HepG2 (cell line): Measurements from ENCODE around the gene HSF4. TPM values are rescaled to one million over a fixed set of nuclear protein-coding genes. Genes with fewer than 3 reads are reported as not detected.

Experiments
- FOXK1 ChIP-seq: sonication (generic); formaldehyde crosslinking; IDR thresholded peaks from 2 replicates; pipeline ENCODE4 v1.4.0; 2020; ENCODE audit warnings: low read depth, missing genetic modification reagents, borderline replicate concordance
- NKX3-1 ChIP-seq: sonication (generic); formaldehyde crosslinking; IDR thresholded peaks from 2 replicates; pipeline ENCODE4 v1.5.0; 2020; ENCODE audit warnings: missing genetic modification reagents
- PTBP1 ChIP-seq: fragments of 200-400 bp; formaldehyde crosslinking; IDR thresholded peaks from 2 replicates; pipeline ENCODE4 v1.6.1; 2018; ENCODE audit warnings: low read length, low read depth; ENCODE audit not compliant: poor library complexity, severe bottlenecking
- SIX4 ChIP-seq: sonication (generic); formaldehyde crosslinking; IDR thresholded peaks from 2 replicates; pipeline ENCODE4 v1.4.0; 2020; ENCODE audit warnings: missing genetic modification reagents
- ZFP36 ChIP-seq: fragments of 150-350 bp; IDR thresholded peaks from 2 replicates; pipeline ENCODE4 v1.6.1; 2018; ENCODE audit warnings: borderline replicate concordance, low read length, low read depth; ENCODE audit not compliant: partially characterized antibody
- ZFYVE20 ChIP-seq: sonication (generic); formaldehyde crosslinking; IDR thresholded peaks from 2 replicates; pipeline ENCODE4 v1.8.0; 2023; ENCODE audit warnings: low read depth, mild to moderate bottlenecking, moderate library complexity, missing genetic modification reagents, borderline replicate concordance
- ZKSCAN1 ChIP-seq: fragments of 150-350 bp; IDR thresholded peaks from 2 replicates; pipeline ENCODE4 v1.6.1; 2014; ENCODE audit warnings: low read length
- ZZZ3 ChIP-seq: sonication (generic); formaldehyde crosslinking; IDR thresholded peaks from 2 replicates; pipeline ENCODE4 v1.4.0; 2020; ENCODE audit warnings: missing genetic modification reagents, mild to moderate bottlenecking, borderline replicate concordance
- polyA plus RNA-seq, 8 experiments: library from polyadenylated mRNA; depleted of rRNA in 3 of 8; stranded (reverse) in 7 of 8; unstranded in 1 of 8; fragments of >200 nt; fragmentation: Illumina TruSeq in 4 of 8; extraction: Trizol in 4 of 8; gene quantifications; 2 replicates each; pipeline versions ENCODE4 v1.2.1 to v1.2.3, GENCODE V29; 2011 to 2016; ENCODE audit warnings: low read depth in 4 of 8, missing spikeins in 1 of 8, mixed read lengths in 1 of 8; ENCODE audit not compliant: insufficient read depth in 1 of 8
- total RNA-seq, 5 experiments: library from RNA; depleted of rRNA; stranded (reverse); fragments of >200 nt; fragmentation: Illumina TruSeq; extraction: Trizol; gene quantifications; 2 replicates each; pipeline ENCODE4 v1.2.3, GENCODE V29; 2016; ENCODE audit warnings: low read depth in 1 of 5
- TF ChIP-seq, protein P1 (sequence below): sonication (generic); formaldehyde crosslinking; IDR thresholded peaks from 2 replicates; pipeline ENCODE4 v1.5.1; 2020; ENCODE audit warnings: mild to moderate bottlenecking, missing genetic modification reagents
- TF ChIP-seq, protein P2 (sequence below): sonication (generic); formaldehyde crosslinking; IDR thresholded peaks from 2 replicates; pipeline ENCODE4 v1.5.1; 2020; ENCODE audit warnings: mild to moderate bottlenecking, missing genetic modification reagents, moderate library complexity
- TF ChIP-seq, protein P3 (sequence below): IDR thresholded peaks from 2 replicates; pipeline ENCODE4 v1.6.1; 2016; ENCODE audit warnings: low read depth, control low read depth
- TF ChIP-seq, protein P4 (sequence below): sonication (generic); formaldehyde crosslinking; IDR thresholded peaks from 2 replicates; pipeline ENCODE4 v1.5.1; 2020; ENCODE audit warnings: mild to moderate bottlenecking, missing genetic modification reagents, borderline replicate concordance
- TF ChIP-seq, protein P5 (sequence below): sonication (generic); formaldehyde crosslinking; conservative IDR thresholded peaks from 2 replicates; pipeline ENCODE4 v1.8.0; 2022; ENCODE audit warnings: low read depth, missing genetic modification reagents
- TF ChIP-seq, protein P6 (sequence below): sonication (generic); formaldehyde crosslinking; IDR thresholded peaks from 2 replicates; pipeline ENCODE4 v1.4.0; 2020; ENCODE audit warnings: missing genetic modification reagents, borderline replicate concordance

HSF4 gene
- total and polyA plus RNA-seq, 2 of the 13 experiments (the other 11 are each of a cell fraction or from before 2014, with no cell fraction given): 3.5 to 16.9 TPM

DNA sequence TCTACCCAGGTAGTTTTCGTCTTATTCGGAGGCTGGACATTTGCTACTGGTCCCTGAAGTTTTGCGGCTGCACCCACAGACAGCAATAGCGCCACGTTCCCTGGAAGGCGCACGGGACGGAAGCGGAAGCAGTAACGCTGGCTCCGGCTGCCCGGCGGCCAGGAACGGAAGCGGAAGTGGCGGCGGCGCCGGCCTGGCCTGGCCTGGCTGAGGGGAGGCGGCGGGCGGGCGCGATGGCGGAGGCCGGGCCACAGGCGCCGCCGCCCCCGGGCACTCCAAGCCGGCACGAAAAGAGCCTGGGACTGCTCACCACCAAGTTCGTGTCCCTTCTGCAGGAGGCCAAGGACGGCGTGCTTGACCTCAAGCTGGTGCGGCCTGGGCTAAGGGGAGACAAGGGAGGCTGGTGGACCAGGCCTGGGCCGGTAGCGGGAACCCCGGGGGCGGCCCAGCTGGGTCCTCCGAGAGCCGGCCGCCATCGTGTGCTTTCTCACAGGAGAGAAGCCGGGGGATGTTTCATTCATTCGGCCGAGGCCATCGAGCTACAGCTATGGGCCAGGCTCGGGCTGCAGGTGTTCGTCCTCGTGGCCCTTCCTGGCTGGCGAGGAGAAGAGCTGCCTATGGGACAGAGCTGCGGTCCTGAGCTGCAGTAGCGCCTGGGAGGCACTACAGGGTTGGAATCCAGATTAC lies 27.6 kb downstream of the HSF4 start, which contains the start of gene E2F4 (continued):
- TF ChIP-seq, protein P1, sequence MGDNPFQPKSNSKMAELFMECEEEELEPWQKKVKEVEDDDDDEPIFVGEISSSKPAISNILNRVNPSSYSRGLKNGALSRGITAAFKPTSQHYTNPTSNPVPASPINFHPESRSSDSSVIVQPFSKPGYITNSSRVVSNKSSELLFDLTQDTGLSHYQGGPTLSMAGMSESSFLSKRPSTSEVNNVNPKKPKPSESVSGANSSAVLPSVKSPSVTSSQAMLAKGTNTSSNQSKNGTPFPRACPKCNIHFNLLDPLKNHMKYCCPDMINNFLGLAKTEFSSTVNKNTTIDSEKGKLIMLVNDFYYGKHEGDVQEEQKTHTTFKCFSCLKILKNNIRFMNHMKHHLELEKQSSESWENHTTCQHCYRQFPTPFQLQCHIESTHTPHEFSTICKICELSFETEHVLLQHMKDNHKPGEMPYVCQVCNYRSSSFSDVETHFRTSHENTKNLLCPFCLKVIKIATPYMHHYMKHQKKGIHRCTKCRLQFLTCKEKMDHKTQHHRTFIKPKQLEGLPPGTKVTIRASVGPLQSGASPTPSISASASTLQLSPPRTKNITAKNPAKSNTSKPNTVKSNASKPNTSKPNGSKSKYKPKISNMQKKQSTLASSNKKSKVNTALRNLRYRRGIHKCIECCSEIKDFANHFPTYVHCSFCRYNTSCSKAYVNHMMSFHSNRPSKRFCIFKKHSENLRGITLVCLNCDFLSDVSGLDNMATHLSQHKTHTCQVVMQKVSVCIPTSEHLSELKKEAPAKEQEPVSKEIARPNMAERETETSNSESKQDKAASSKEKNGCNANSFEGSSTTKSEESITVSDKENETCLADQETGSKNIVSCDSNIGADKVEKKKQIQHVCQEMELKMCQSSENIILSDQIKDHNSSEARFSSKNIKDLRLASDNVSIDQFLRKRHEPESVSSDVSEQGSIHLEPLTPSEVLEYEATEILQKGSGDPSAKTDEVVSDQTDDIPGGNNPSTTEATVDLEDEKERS (CRISPR knock-in tag): no peak
- TF ChIP-seq, protein P2, sequence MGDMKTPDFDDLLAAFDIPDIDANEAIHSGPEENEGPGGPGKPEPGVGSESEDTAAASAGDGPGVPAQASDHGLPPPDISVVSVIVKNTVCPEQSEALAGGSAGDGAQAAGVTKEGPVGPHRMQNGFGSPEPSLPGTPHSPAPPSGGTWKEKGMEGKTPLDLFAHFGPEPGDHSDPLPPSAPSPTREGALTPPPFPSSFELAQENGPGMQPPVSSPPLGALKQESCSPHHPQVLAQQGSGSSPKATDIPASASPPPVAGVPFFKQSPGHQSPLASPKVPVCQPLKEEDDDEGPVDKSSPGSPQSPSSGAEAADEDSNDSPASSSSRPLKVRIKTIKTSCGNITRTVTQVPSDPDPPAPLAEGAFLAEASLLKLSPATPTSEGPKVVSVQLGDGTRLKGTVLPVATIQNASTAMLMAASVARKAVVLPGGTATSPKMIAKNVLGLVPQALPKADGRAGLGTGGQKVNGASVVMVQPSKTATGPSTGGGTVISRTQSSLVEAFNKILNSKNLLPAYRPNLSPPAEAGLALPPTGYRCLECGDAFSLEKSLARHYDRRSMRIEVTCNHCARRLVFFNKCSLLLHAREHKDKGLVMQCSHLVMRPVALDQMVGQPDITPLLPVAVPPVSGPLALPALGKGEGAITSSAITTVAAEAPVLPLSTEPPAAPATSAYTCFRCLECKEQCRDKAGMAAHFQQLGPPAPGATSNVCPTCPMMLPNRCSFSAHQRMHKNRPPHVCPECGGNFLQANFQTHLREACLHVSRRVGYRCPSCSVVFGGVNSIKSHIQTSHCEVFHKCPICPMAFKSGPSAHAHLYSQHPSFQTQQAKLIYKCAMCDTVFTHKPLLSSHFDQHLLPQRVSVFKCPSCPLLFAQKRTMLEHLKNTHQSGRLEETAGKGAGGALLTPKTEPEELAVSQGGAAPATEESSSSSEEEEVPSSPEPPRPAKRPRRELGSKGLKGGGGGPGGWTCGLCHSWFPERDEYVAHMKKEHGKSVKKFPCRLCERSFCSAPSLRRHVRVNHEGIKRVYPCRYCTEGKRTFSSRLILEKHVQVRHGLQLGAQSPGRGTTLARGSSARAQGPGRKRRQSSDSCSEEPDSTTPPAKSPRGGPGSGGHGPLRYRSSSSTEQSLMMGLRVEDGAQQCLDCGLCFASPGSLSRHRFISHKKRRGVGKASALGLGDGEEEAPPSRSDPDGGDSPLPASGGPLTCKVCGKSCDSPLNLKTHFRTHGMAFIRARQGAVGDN (CRISPR knock-in tag): peak; percentile 84
- TF ChIP-seq ZFYVE20 (CRISPR knock-in tag): no peak
- TF ChIP-seq FOXK1 (CRISPR knock-in tag): peak; percentile 82
- no peak for TF ChIP-seq ZFP36
- TF ChIP-seq, protein P3, sequence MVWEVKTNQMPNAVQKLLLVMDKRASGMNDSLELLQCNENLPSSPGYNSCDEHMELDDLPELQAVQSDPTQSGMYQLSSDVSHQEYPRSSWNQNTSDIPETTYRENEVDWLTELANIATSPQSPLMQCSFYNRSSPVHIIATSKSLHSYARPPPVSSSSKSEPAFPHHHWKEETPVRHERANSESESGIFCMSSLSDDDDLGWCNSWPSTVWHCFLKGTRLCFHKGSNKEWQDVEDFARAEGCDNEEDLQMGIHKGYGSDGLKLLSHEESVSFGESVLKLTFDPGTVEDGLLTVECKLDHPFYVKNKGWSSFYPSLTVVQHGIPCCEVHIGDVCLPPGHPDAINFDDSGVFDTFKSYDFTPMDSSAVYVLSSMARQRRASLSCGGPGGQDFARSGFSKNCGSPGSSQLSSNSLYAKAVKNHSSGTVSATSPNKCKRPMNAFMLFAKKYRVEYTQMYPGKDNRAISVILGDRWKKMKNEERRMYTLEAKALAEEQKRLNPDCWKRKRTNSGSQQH: peak; percentile 68; the same call in 1 of the 2 replicates
- TF ChIP-seq, protein P4, sequence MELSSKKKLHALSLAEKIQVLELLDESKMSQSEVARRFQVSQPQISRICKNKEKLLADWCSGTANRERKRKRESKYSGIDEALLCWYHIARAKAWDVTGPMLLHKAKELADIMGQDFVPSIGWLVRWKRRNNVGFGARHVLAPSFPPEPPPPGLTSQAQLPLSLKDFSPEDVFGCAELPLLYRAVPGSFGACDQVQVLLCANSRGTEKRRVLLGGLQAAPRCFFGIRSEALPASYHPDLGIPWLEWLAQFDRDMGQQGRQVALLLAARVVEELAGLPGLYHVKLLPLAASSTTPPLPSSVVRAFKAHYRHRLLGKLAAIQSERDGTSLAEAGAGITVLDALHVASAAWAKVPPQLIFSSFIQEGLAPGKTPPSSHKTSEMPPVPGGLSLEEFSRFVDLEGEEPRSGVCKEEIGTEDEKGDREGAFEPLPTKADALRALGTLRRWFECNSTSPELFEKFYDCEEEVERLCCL (CRISPR knock-in tag): no peak
- TF ChIP-seq NKX3-1 (CRISPR knock-in tag): peak; percentile 71; the same call in 1 of the 2 replicates
- TF ChIP-seq, protein P5, sequence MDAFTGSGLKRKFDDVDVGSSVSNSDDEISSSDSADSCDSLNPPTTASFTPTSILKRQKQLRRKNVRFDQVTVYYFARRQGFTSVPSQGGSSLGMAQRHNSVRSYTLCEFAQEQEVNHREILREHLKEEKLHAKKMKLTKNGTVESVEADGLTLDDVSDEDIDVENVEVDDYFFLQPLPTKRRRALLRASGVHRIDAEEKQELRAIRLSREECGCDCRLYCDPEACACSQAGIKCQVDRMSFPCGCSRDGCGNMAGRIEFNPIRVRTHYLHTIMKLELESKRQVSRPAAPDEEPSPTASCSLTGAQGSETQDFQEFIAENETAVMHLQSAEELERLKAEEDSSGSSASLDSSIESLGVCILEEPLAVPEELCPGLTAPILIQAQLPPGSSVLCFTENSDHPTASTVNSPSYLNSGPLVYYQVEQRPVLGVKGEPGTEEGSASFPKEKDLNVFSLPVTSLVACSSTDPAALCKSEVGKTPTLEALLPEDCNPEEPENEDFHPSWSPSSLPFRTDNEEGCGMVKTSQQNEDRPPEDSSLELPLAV: no peak; the same call in 1 of the 2 replicates
- TF ChIP-seq ZZZ3 (CRISPR knock-in tag): peak; percentile 94; the same call in 1 of the 2 replicates
- TF ChIP-seq, protein P6, sequence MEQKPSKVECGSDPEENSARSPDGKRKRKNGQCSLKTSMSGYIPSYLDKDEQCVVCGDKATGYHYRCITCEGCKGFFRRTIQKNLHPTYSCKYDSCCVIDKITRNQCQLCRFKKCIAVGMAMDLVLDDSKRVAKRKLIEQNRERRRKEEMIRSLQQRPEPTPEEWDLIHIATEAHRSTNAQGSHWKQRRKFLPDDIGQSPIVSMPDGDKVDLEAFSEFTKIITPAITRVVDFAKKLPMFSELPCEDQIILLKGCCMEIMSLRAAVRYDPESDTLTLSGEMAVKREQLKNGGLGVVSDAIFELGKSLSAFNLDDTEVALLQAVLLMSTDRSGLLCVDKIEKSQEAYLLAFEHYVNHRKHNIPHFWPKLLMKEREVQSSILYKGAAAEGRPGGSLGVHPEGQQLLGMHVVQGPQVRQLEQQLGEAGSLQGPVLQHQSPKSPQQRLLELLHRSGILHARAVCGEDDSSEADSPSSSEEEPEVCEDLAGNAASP (CRISPR knock-in tag): peak; percentile 51; the same call in 1 of the 2 replicates
- peak; percentile 58; the same call in 1 of the 2 replicates for TF ChIP-seq ZKSCAN1
- TF ChIP-seq PTBP1: no peak
- no peak; the same call in 1 of the 2 replicates for TF ChIP-seq SIX4
